Liver (tissue), 9 donors: ENCODE data around the gene SLC25A13. TPM values are rescaled to one million over a fixed set of nuclear protein-coding genes. Genes with fewer than 3 reads are reported as not detected.
"Not testable (repeated sequence)": the region's sequence is repeated elsewhere in the genome, so short reads cannot be mapped to it uniquely, and the experiment has no call there.

Experiments
- DNase-seq: peaks from one replicate; pipeline ENCODE4 v3.0.0-alpha.2; 2017; ENCODE audit warnings: low spot score
- H3K27ac ChIP-seq, 2 donors: one replicate each; pipeline ENCODE4 v1.7.0; 2013; ENCODE audit warnings: inconsistent platforms in 2 of 2, low read length in 2 of 2, control low read depth in 1 of 2, low read depth in 1 of 2, mild to moderate bottlenecking in 1 of 2
- H3K27me3 ChIP-seq, 4 donors: one replicate each; pipeline versions ENCODE4 v1.6.1 to v1.7.0; 2013; ENCODE audit warnings: low read length in 3 of 4, inconsistent platforms in 1 of 4, mild to moderate bottlenecking in 1 of 4, moderate library complexity in 1 of 4; ENCODE audit not compliant: control insufficient read depth in 4 of 4, insufficient read depth in 4 of 4
- H3K36me3 ChIP-seq, 4 donors: one replicate each; pipeline versions ENCODE4 v1.6.1 to v1.7.0; 2013; ENCODE audit warnings: low read length in 3 of 4, mild to moderate bottlenecking in 3 of 4, low read depth in 1 of 4, moderate library complexity in 1 of 4; ENCODE audit not compliant: control insufficient read depth in 4 of 4, insufficient read depth in 3 of 4
- H3K4me1 ChIP-seq, 4 donors: one replicate each; pipeline versions ENCODE4 v1.6.1 to v1.7.0; 2013; ENCODE audit warnings: low read length in 3 of 4, mild to moderate bottlenecking in 3 of 4, moderate library complexity in 1 of 4; ENCODE audit not compliant: control insufficient read depth in 4 of 4, insufficient read depth in 4 of 4
- H3K4me3 ChIP-seq, 3 donors: one replicate each; pipeline versions ENCODE4 v1.6.1 to v1.7.0; 2013; ENCODE audit warnings: low read length in 3 of 3, control low read depth in 1 of 3, low read depth in 1 of 3, mild to moderate bottlenecking in 1 of 3
- H3K9ac ChIP-seq, 2 donors: one replicate each; pipeline ENCODE4 v1.7.0; 2013; ENCODE audit warnings: low read length in 2 of 2, mild to moderate bottlenecking in 2 of 2, moderate library complexity in 2 of 2, control low read depth in 1 of 2, low read depth in 1 of 2
- H3K9me3 ChIP-seq, 4 donors: one replicate each; pipeline versions ENCODE4 v1.6.1 to v1.7.0; 2013; ENCODE audit warnings: low read length in 3 of 4; ENCODE audit not compliant: control insufficient read depth in 4 of 4
- ATF3 ChIP-seq: IDR thresholded peaks from 2 replicates; pipeline ENCODE4 v1.6.1; 2016; ENCODE audit warnings: antibody characterized with exemption
- CTCF ChIP-seq: fragments of 150-350 bp; IDR thresholded peaks from 2 replicates; pipeline ENCODE4 v1.5.1; 2017; ENCODE audit warnings: improper control_type of control experiment, low read depth, low read length; ENCODE audit not compliant: missing input control
- EGR1 ChIP-seq, 2 donors: IDR thresholded peaks; 2 replicates each; pipeline ENCODE4 v1.6.1; 2016 to 2018; ENCODE audit warnings: antibody characterized with exemption in 2 of 2, low read depth in 2 of 2
- FOXA2 ChIP-seq: IDR thresholded peaks from 2 replicates; pipeline ENCODE4 v1.6.1; 2016; ENCODE audit warnings: antibody characterized with exemption
- GABPA ChIP-seq, 2 donors: IDR thresholded peaks in 1 of 2; conservative IDR thresholded peaks in 1 of 2; 2 replicates each; pipeline ENCODE4 v1.6.1; 2016; ENCODE audit warnings: antibody characterized with exemption in 2 of 2, mild to moderate bottlenecking in 1 of 2, moderate library complexity in 1 of 2
- HNF4A ChIP-seq, 2 donors: conservative IDR thresholded peaks; 2 replicates each; pipeline ENCODE4 v1.6.1; 2016; ENCODE audit warnings: antibody characterized with exemption in 2 of 2, mild to moderate bottlenecking in 2 of 2
- HNF4G ChIP-seq: IDR thresholded peaks from 2 replicates; pipeline ENCODE4 v1.6.1; 2016; ENCODE audit warnings: antibody characterized with exemption
- NR2F2 ChIP-seq: IDR thresholded peaks from 2 replicates; pipeline ENCODE4 v1.6.1; 2016; ENCODE audit warnings: antibody characterized with exemption
- RAD21 ChIP-seq, 2 donors: IDR thresholded peaks; 2 replicates each; pipeline ENCODE4 v1.6.1; 2016; ENCODE audit warnings: antibody characterized with exemption in 2 of 2, mild to moderate bottlenecking in 2 of 2
- RXRA ChIP-seq, 2 donors: IDR thresholded peaks; 2 replicates each; pipeline ENCODE4 v1.6.1; 2017 to 2018; ENCODE audit warnings: antibody characterized with exemption in 2 of 2, mild to moderate bottlenecking in 1 of 2
- SP1 ChIP-seq: IDR thresholded peaks from 2 replicates; pipeline ENCODE4 v1.6.1; 2018; ENCODE audit warnings: antibody characterized with exemption, mild to moderate bottlenecking
- TAF1 ChIP-seq: conservative IDR thresholded peaks from 2 replicates; pipeline ENCODE4 v1.6.1; 2016; ENCODE audit warnings: antibody characterized with exemption, mild to moderate bottlenecking
- WGBS: extraction: QIAGEN DNeasy Blood & Tissue Kit; methylation state at CpG from one replicate; pipeline ENCODE4 v1.1.7; 2013; 5-methylcytosine and 5-hydroxymethylcytosine counted together
- polyA plus RNA-seq, 2 donors: library from polyadenylated mRNA; stranded (reverse) in 1 of 2; unstranded in 1 of 2; fragments of 200-250 nt in 1 of 2; fragments of >200 nt in 1 of 2; fragmentation: Nextera tagmentation in 1 of 2; extraction: Ambion mirVana in 1 of 2; gene quantifications; one replicate each; pipeline versions ENCODE4 v1.2.1 to v1.2.3, GENCODE V29; 2013 to 2015
- total RNA-seq, 2 donors: library from RNA; depleted of rRNA; stranded (reverse); fragments of >200 nt; gene quantifications; one replicate each; pipeline ENCODE4 v1.2.3, GENCODE V29; 2014
- TF ChIP-seq, protein P1 (sequence below): IDR thresholded peaks from 2 replicates; pipeline ENCODE4 v1.6.1; 2016; ENCODE audit warnings: antibody characterized with exemption, mild to moderate bottlenecking
- TF ChIP-seq, protein P2 (sequence below): IDR thresholded peaks from 2 replicates; pipeline ENCODE4 v1.6.1; 2016; ENCODE audit warnings: antibody characterized with exemption
- donor health status: healthy.
- donor health status: healthy.
- donor health status: healthy.
- donor health status: healthy.
- donor health status: healthy.

The SLC25A13 gene
- total and polyA plus RNA-seq, 4 donors: 45.6 to 116 (median 63.9) TPM

DNA sequence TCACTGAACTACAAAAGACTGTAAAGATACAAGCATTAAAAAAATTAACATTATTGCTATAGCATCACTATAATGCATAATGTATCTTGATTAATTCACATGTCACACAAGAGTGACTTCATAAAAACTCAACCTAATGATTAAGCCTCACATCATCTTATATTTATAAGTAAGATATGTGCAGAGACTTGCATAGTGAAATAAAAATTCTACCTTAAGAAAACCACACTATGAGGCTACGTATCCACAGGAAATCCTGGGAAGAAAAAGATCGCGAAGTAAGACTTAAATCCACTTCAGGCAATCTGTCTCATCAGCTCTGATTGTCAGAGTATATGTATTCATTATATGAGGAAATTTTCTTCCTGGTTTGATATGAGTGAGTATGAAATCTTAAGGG lies 160.0 kb downstream of the SLC25A13 start:
- WGBS: 93% methylated on average over 3 of the region's 3 CpGs
- no peak for DNase-seq
- H3K27ac ChIP-seq: no peak overlapping the region
- H3K9ac ChIP-seq: no peak overlapping the region
- H3K27me3 ChIP-seq: no peaks in the 10 kb centered on the region
- H3K4me3 ChIP-seq: no peak overlapping the region
- H3K36me3 ChIP-seq: peaks cover 4 to 44% (median 35%) of the 10 kb centered on the region in 4 donors
- no peaks in the 10 kb centered on the region for H3K9me3 ChIP-seq
- H3K4me1 ChIP-seq: no peaks in the 10 kb centered on the region
- no peak for TF ChIP-seq FOXA2
- no peak for TF ChIP-seq SP1
- TF ChIP-seq HNF4A (conservative IDR thresholded peaks at IDR 0.05): no peak
- TF ChIP-seq GABPA (IDR thresholded peaks at IDR 0.05 in 1 of 2, conservative IDR thresholded peaks at IDR 0.05 in 1 of 2): no peak
- no peak for TF ChIP-seq ATF3
- no peak for TF ChIP-seq EGR1 (IDR thresholded peaks at IDR 0.05; ENCODE audit: low read depth in 2 of 2)
- no peak for TF ChIP-seq CTCF
- no peak for TF ChIP-seq HNF4G
- no peak for TF ChIP-seq RAD21 (IDR thresholded peaks at IDR 0.05)
- TF ChIP-seq NR2F2: no peak

GRCh38 chr7:96157856-96158255 lies 164.0 kb downstream of the SLC25A13 start:
- Histone ChIP-seq H3K9me3 (no peaks in the 10 kb centered on the region), H3K36me3 (peaks cover 5 to 36% (median 16%) of the 10 kb centered on the region in 4 donors), H3K4me3 (no peak overlapping the region), H3K27ac (no peak overlapping the region), H3K27me3 (no peaks in the 10 kb centered on the region), H3K9ac (no peak overlapping the region), H3K4me1 (no peaks in the 10 kb centered on the region)
- TF ChIP-seq FOXA2 (no peak), CTCF (no peak), EGR1 (IDR thresholded peaks at IDR 0.05; ENCODE audit: low read depth in 2 of 2) (no peak), RXRA (IDR thresholded peaks at IDR 0.05) (no peak), RAD21 (IDR thresholded peaks at IDR 0.05) (no peak), HNF4G (no peak), TAF1 (no peak), NR2F2 (no peak)
- TF ChIP-seq, protein P1, sequence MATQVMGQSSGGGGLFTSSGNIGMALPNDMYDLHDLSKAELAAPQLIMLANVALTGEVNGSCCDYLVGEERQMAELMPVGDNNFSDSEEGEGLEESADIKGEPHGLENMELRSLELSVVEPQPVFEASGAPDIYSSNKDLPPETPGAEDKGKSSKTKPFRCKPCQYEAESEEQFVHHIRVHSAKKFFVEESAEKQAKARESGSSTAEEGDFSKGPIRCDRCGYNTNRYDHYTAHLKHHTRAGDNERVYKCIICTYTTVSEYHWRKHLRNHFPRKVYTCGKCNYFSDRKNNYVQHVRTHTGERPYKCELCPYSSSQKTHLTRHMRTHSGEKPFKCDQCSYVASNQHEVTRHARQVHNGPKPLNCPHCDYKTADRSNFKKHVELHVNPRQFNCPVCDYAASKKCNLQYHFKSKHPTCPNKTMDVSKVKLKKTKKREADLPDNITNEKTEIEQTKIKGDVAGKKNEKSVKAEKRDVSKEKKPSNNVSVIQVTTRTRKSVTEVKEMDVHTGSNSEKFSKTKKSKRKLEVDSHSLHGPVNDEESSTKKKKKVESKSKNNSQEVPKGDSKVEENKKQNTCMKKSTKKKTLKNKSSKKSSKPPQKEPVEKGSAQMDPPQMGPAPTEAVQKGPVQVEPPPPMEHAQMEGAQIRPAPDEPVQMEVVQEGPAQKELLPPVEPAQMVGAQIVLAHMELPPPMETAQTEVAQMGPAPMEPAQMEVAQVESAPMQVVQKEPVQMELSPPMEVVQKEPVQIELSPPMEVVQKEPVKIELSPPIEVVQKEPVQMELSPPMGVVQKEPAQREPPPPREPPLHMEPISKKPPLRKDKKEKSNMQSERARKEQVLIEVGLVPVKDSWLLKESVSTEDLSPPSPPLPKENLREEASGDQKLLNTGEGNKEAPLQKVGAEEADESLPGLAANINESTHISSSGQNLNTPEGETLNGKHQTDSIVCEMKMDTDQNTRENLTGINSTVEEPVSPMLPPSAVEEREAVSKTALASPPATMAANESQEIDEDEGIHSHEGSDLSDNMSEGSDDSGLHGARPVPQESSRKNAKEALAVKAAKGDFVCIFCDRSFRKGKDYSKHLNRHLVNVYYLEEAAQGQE: no peak
- TF ChIP-seq, protein P2, sequence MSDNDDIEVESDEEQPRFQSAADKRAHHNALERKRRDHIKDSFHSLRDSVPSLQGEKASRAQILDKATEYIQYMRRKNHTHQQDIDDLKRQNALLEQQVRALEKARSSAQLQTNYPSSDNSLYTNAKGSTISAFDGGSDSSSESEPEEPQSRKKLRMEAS: no peak
- no peak for DNase-seq
- WGBS: 97% methylated on average over 1 of the region's 1 CpG

- H3K4me1 ChIP-seq, H3K4me3 ChIP-seq, H3K9ac ChIP-seq, H3K27ac ChIP-seq, H3K9me3 ChIP-seq, H3K27me3 ChIP-seq, DNase-seq: not testable (repeated sequence)
- WGBS: 97% methylated on average over 6 of the region's 6 CpGs
- H3K36me3 ChIP-seq: peaks cover 8 to 40% (median 14%) of the 10 kb centered on the region in 4 donors
These were observed 167.4 kb downstream of the SLC25A13 start for GRCh38 chr7:96154506-96154905.
